Nucleus accumbens (tissue), 56 donors: ENCODE data around the gene ACKR3.

ENCODE experiments used
- DNase-seq, 56 donors: peaks; one replicate each; lab custom pipeline; 2025; lab: John Stamatoyannopoulos, UW

The ACKR3 gene

GRCh38 chr2:236548179-236548921, 21.3 kb upstream of the ACKR3 start:
- no peak for DNase-seq

GRCh38 chr2:236549165-236549564, 20.5 kb upstream of the ACKR3 start:
- DNase-seq, result no peak

GRCh38 chr2:236550290-236550689, 19.3 kb upstream of the ACKR3 start:
- DNase-seq, result no peak

- no peak for DNase-seq
Measured at GRCh38 chr2:236550701-236551465, 18.7 kb upstream of the ACKR3 start.

- no peak for DNase-seq
Measured at GRCh38 chr2:236551471-236552211, 18.0 kb upstream of the ACKR3 start.

GRCh38 chr2:236552212-236552542, 17.4 kb upstream of the ACKR3 start:
- DNase-seq, result no peak

- no peak for DNase-seq
Measured at GRCh38 chr2:236552581-236553363, 16.9 kb upstream of the ACKR3 start.

GRCh38 chr2:236553522-236553921, 16.1 kb upstream of the ACKR3 start:
- no peak for DNase-seq

- no peak for DNase-seq
Measured at GRCh38 chr2:236554629-236555282, 14.9 kb upstream of the ACKR3 start.

- no peak for DNase-seq
Measured at GRCh38 chr2:236555481-236555880, 14.1 kb upstream of the ACKR3 start.

- no peak for DNase-seq
Measured at GRCh38 chr2:236557306-236558030, 12.2 kb upstream of the ACKR3 start.

GRCh38 chr2:236558036-236558435, 11.6 kb upstream of the ACKR3 start:
- DNase-seq, result peak in 25 of 56 donors; percentile 14 to 66 (median 39)

- no peak for DNase-seq
Measured at GRCh38 chr2:236558993-236559978, 10.3 kb upstream of the ACKR3 start.

- DNase-seq, result no peak
Measured at GRCh38 chr2:236561874-236562273, 7.8 kb upstream of the ACKR3 start.

GRCh38 chr2:236562434-236562833, 7.2 kb upstream of the ACKR3 start:
- DNase-seq, result no peak

GRCh38 chr2:236563953-236564352, 5.7 kb upstream of the ACKR3 start:
- no peak for DNase-seq

GRCh38 chr2:236565212-236565611, 4.4 kb upstream of the ACKR3 start:
- no peak for DNase-seq

- DNase-seq, result no peak
Measured at GRCh38 chr2:236565879-236566402, 3.7 kb upstream of the ACKR3 start.
